ENCODE results near the gene C1orf115.
A peak's percentile ranks its signal among the peaks of the same experiment; 100 is the strongest.

C1orf115 gene

GRCh38 chr1:220741349-220741748 lies 51.2 kb downstream of the C1orf115 start:
- H3K27ac Mint-ChIP-seq (ENCODE audit: low read depth): no peak overlapping the region
- peaks cover 55% of the 10 kb centered on the region for H3K27me3 Mint-ChIP-seq
- ATAC-seq (replicated peaks; ENCODE audit: extremely low read depth, poor library complexity, severe bottlenecking) (no peak), DNase-seq (ENCODE audit: low spot score in 2 of 2) (no peak)
- peaks cover 2% of the 10 kb centered on the region for H3K36me3 Mint-ChIP-seq (ENCODE audit: insufficient read depth)
- H3K9me3 Mint-ChIP-seq: no peaks in the 10 kb centered on the region
- H3K4me1 Mint-ChIP-seq: no peaks in the 10 kb centered on the region
- no peak overlapping the region for H3K4me3 Mint-ChIP-seq

GRCh38 chr1:220741825-220742224 lies 51.7 kb downstream of the C1orf115 start:
- Mint-ChIP-seq H3K4me1 (no peaks in the 10 kb centered on the region), H3K27ac (ENCODE audit: low read depth) (no peak overlapping the region), H3K27me3 (peaks cover 60% of the 10 kb centered on the region), H3K4me3 (no peak overlapping the region), H3K9me3 (no peaks in the 10 kb centered on the region), H3K36me3 (ENCODE audit: insufficient read depth) (peaks cover 2% of the 10 kb centered on the region)
- DNase-seq (ENCODE audit: low spot score in 2 of 2) (no peak), ATAC-seq (replicated peaks; ENCODE audit: extremely low read depth, poor library complexity, severe bottlenecking) (no peak)

GRCh38 chr1:220742520-220742919 lies 52.4 kb downstream of the C1orf115 start:
- peaks cover 67% of the 10 kb centered on the region for H3K27me3 Mint-ChIP-seq
- H3K4me1 Mint-ChIP-seq: no peaks in the 10 kb centered on the region
- peaks cover 2% of the 10 kb centered on the region for H3K36me3 Mint-ChIP-seq (ENCODE audit: insufficient read depth)
- ATAC-seq (replicated peaks; ENCODE audit: extremely low read depth, poor library complexity, severe bottlenecking) (no peak), DNase-seq (ENCODE audit: low spot score in 2 of 2) (no peak)
- H3K4me3 Mint-ChIP-seq: no peak overlapping the region
- no peak overlapping the region for H3K27ac Mint-ChIP-seq (ENCODE audit: low read depth)
- H3K9me3 Mint-ChIP-seq: no peaks in the 10 kb centered on the region

GRCh38 chr1:220746851-220747250 lies 56.7 kb downstream of the C1orf115 start:
- Mint-ChIP-seq H3K27ac (ENCODE audit: low read depth) (no peak overlapping the region), H3K36me3 (ENCODE audit: insufficient read depth) (no peaks in the 10 kb centered on the region), H3K27me3 (peaks cover 79% of the 10 kb centered on the region), H3K4me3 (no peak overlapping the region), H3K9me3 (no peaks in the 10 kb centered on the region), H3K4me1 (no peaks in the 10 kb centered on the region)
- no peak for ATAC-seq (replicated peaks; ENCODE audit: extremely low read depth, poor library complexity, severe bottlenecking)
- DNase-seq (ENCODE audit: low spot score in 2 of 2): no peak

GRCh38 chr1:220747437-220748088 lies 57.4 kb downstream of the C1orf115 start:
- no peaks in the 10 kb centered on the region for H3K36me3 Mint-ChIP-seq (ENCODE audit: insufficient read depth)
- no peak for DNase-seq (ENCODE audit: low spot score in 2 of 2)
- no peaks in the 10 kb centered on the region for H3K9me3 Mint-ChIP-seq
- no peak for ATAC-seq (replicated peaks; ENCODE audit: extremely low read depth, poor library complexity, severe bottlenecking)
- H3K27ac Mint-ChIP-seq (ENCODE audit: low read depth): no peak overlapping the region
- no peaks in the 10 kb centered on the region for H3K4me1 Mint-ChIP-seq
- H3K4me3 Mint-ChIP-seq: peak overlapping the region; percentile 17
- peaks cover 79% of the 10 kb centered on the region for H3K27me3 Mint-ChIP-seq

- Mint-ChIP-seq H3K4me1 (no peaks in the 10 kb centered on the region), H3K27ac (ENCODE audit: low read depth) (no peak within 1 kb of the TSS), H3K4me3 (peak within 1 kb of the TSS; percentile 41), H3K9me3 (no peaks in the 10 kb centered on the region), H3K27me3 (peaks cover 76% of the 10 kb centered on the region), H3K36me3 (ENCODE audit: insufficient read depth) (no peaks in the 10 kb centered on the region)
- DNase-seq (ENCODE audit: low spot score in 2 of 2) (no peak), ATAC-seq (replicated peaks; ENCODE audit: extremely low read depth, poor library complexity, severe bottlenecking) (no peak)
Observed at GRCh38 chr1:220748089-220748934, 58.1 kb downstream of the C1orf115 start, which contains the start of gene MTARC2. Gene MTARC2 (plus strand): TSS chr1:220748322. CDS start chr1:220748532, 210 bp downstream.

Data from central memory CD8-positive, alpha-beta T cell (primary cell).